SK-N-SH treated with all-trans-retinoic acid at 6 μM for 48 hours (cell line): ENCODE data around the gene CD2.

Source experiments
- ARNTL ChIP-seq: fragments of 450-650 bp; formaldehyde crosslinking; IDR thresholded peaks from 2 replicates; pipeline ENCODE4 v1.5.0; 2020; ENCODE audit warnings: low read depth, mild to moderate bottlenecking, moderate library complexity, borderline replicate concordance
- BACH2 ChIP-seq: fragments of 250-450 bp; sonication (Bioruptor Pico); IDR thresholded peaks from 2 replicates; pipeline ENCODE4 v1.9.0; 2021; ENCODE audit warnings: mild to moderate bottlenecking, borderline replicate concordance
- CSDC2 ChIP-seq: fragments of 250-450 bp; sonication (Bioruptor Pico); IDR thresholded peaks from 2 replicates; pipeline ENCODE4 v1.5.0; 2020; ENCODE audit warnings: mild to moderate bottlenecking, moderate library complexity
- CSRNP3 ChIP-seq: fragments of 250-450 bp; sonication (Bioruptor Pico); IDR thresholded peaks from 2 replicates; pipeline ENCODE4 v1.5.1; 2021; ENCODE audit warnings: mild to moderate bottlenecking, moderate library complexity
- ESRRG ChIP-seq: fragments of 250-450 bp; sonication (Bioruptor Pico); IDR thresholded peaks from 2 replicates; pipeline ENCODE4 v1.6.1; 2021; ENCODE audit warnings: mild to moderate bottlenecking
- GLIS3 ChIP-seq: fragments of 250-450 bp; sonication (Bioruptor Pico); IDR thresholded peaks from 2 replicates; pipeline ENCODE4 v1.5.0; 2020; ENCODE audit warnings: mild to moderate bottlenecking, moderate library complexity
- OSR1 ChIP-seq: fragments of 250-450 bp; sonication (Bioruptor Pico); IDR thresholded peaks from 2 replicates; pipeline ENCODE4 v1.8.0; 2022; ENCODE audit warnings: moderate library complexity, mild to moderate bottlenecking, inconsistent platforms
- PATZ1 ChIP-seq: fragments of 250-450 bp; sonication (Bioruptor Pico); IDR thresholded peaks from 2 replicates; pipeline ENCODE4 v1.8.0; 2020; ENCODE audit warnings: mild to moderate bottlenecking, moderate library complexity, borderline replicate concordance
- PPARA ChIP-seq: fragments of 250-450 bp; sonication (Bioruptor Pico); IDR thresholded peaks from 2 replicates; pipeline ENCODE4 v1.5.0; 2020; ENCODE audit warnings: mild to moderate bottlenecking, borderline replicate concordance
- RARB ChIP-seq: fragments of 250-450 bp; sonication (Bioruptor Pico); IDR thresholded peaks from 2 replicates; pipeline ENCODE4 v1.8.0; 2021; ENCODE audit warnings: mild to moderate bottlenecking, moderate library complexity
- SNAI2 ChIP-seq: fragments of 250-450 bp; sonication (Bioruptor Pico); IDR thresholded peaks from 2 replicates; pipeline ENCODE4 v1.5.0; 2020; ENCODE audit warnings: mild to moderate bottlenecking, moderate library complexity
- ZFP3 ChIP-seq: fragments of 250-450 bp; sonication (Bioruptor Pico); IDR thresholded peaks from 2 replicates; pipeline ENCODE4 v1.5.0; 2020; ENCODE audit warnings: mild to moderate bottlenecking, moderate library complexity
- ZNF565 ChIP-seq: fragments of 450-650 bp; formaldehyde crosslinking; conservative IDR thresholded peaks from 2 replicates; pipeline ENCODE4 v1.5.0; 2020; ENCODE audit warnings: low read depth, mild to moderate bottlenecking, moderate library complexity
- TF ChIP-seq, protein P1 (sequence below): fragments of 250-450 bp; sonication (Bioruptor Pico); IDR thresholded peaks from 2 replicates; pipeline ENCODE4 v1.8.0; 2021; ENCODE audit warnings: low read depth, mild to moderate bottlenecking, moderate library complexity, borderline replicate concordance

- TF ChIP-seq BACH2 = no peak
- no peak for TF ChIP-seq PATZ1 (CRISPR knock-in tag)
- no peak for TF ChIP-seq ARNTL (CRISPR knock-in tag)
- TF ChIP-seq CSRNP3 (CRISPR knock-in tag) = no peak
- TF ChIP-seq CSDC2 (CRISPR knock-in tag) = no peak
- TF ChIP-seq, protein P1, sequence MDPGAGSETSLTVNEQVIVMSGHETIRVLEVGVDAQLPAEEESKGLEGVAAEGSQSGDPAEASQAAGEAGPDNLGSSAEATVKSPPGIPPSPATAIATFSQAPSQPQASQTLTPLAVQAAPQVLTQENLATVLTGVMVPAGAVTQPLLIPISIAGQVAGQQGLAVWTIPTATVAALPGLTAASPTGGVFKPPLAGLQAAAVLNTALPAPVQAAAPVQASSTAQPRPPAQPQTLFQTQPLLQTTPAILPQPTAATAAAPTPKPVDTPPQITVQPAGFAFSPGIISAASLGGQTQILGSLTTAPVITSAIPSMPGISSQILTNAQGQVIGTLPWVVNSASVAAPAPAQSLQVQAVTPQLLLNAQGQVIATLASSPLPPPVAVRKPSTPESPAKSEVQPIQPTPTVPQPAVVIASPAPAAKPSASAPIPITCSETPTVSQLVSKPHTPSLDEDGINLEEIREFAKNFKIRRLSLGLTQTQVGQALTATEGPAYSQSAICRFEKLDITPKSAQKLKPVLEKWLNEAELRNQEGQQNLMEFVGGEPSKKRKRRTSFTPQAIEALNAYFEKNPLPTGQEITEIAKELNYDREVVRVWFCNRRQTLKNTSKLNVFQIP (CRISPR knock-in tag) = no peak
- TF ChIP-seq OSR1 (CRISPR knock-in tag) = no peak
- no peak for TF ChIP-seq ZFP3 (CRISPR knock-in tag)
- TF ChIP-seq RARB (CRISPR knock-in tag) = no peak
- TF ChIP-seq ZNF565 (CRISPR knock-in tag) = no peak
- no peak for TF ChIP-seq SNAI2 (CRISPR knock-in tag)
- TF ChIP-seq PPARA (CRISPR knock-in tag) = no peak
- no peak for TF ChIP-seq GLIS3 (CRISPR knock-in tag)
- TF ChIP-seq ESRRG = no peak
Observed at GRCh38 chr1:116754198-116754977, at the start of gene CD2.
